ENCODE measurements around the gene CAPS.

- TF ChIP-seq PATZ1 (CRISPR knock-in tag; IDR thresholded peaks at IDR 0.05; ENCODE audit: borderline replicate concordance) (no peak), ZNF70 (CRISPR knock-in tag; IDR thresholded peaks at IDR 0.05) (no peak), CSRNP3 (CRISPR knock-in tag; IDR thresholded peaks at IDR 0.05) (no peak)
Observed at GRCh38 chr19:5931251-5931650, 17.2 kb downstream of the CAPS start.
